ENCODE results near the gene ARHGEF40.
A peak's percentile ranks its signal among the peaks of the same experiment; 100 is the strongest.

Gene ARHGEF40

DNA sequence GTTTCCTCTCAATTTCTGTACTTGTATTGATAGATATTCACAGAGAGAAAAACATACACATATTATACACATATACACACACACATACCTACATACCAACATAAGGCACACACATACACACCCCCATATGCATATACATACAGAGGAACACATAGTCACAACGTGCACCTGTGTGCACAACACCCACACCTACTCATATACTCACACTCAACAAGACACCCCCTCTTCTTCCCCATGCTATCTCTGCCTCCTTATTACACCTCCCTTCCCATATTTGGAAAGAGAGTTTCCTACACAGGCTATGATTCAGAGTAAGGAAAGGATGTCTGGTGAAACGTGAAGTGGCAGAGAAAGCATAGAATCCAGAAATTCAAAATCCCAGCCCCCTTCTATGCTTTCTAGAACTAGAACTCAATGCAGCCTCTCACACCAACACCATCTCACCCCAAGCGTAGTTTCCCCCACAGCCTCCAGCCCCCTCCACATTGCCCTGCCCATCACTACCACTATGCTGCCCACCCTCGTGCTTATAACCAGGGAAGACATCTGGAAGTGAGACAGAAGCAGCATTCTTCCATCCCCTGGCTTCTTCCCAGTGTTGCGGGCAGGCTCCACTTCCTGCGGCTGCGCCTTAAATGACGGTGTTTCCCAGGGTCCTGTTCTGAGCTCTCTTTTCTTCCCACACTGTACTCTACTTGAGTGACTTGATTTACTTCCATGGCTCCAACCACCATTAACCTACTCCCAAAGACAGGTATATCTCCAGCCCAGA, 10.1 kb upstream of the ARHGEF40 start:
- DNase-seq (ENCODE audit: low spot score), result no peak

DNA sequence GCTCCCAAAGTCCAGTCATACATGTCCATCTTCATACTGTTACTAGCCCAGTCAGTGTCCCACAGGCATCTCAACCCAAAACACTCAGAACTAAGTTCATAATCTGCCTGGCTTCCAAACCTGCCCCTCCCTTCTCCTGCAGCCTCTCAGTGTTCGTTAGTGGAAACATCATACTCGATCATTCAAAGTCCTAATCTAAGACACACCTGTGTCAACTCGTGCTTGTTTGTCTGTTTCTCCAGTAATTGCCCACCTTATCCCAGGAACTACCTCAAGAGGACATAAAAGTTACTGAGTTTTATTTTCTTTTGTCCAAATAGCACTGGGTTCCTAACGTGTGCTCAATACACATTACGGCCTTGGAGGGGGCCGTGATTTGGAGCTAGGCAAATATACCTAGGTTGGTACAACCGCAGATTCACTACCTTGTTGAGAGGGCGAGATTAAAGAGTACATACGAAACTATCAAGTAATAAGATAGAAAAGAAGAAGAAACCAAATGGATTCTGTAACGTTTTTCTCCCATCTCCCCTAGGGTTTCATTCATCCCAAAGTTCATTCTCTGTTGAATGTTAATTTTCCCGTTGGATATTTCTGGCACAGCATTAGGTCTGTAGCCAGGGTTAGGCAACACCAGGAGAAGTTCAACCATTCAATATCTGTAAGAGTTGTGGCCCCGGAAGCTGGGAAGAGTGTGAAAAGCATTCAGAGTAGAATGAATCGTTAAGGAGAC, 9.3 kb upstream of the ARHGEF40 start:
- DNase-seq (ENCODE audit: low spot score), result no peak

DNA sequence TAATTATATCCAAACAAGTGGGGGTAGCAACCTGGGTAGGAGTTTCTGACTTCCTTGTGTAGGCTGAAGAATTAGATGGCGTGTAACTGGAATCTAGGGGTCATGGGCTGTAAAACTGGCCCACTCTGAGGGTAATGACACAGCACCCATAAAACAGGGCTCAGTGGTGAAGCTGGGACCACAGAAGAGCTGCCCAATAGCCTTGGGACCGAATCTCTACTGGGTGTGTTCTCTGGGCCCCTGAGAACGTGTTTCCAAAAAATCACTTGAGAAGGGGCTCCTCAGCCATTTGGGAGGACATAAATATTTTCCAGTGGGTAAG, 8.8 kb upstream of the ARHGEF40 start:
- no peak for DNase-seq (ENCODE audit: low spot score)

DNA sequence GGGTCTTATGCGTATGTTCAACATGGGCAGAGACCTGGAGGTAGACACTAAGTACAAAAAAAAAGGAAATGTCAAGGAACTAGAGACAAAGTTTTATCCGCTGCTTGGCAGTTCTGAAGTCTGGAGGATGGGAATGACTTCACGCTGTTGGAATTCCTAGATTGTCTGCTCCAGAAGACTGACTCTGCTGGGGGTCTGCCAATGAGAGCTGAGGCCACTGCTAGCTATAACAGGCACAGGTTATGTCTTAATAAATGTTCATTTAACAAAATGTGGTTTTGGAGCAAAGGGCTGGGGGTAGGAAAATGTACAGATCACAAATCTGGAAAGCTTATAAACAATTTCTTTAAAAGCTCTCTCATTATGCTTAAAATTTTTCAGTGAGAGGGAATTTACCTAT, 6.6 kb upstream of the ARHGEF40 start:
- no peak for DNase-seq (ENCODE audit: low spot score)

DNA sequence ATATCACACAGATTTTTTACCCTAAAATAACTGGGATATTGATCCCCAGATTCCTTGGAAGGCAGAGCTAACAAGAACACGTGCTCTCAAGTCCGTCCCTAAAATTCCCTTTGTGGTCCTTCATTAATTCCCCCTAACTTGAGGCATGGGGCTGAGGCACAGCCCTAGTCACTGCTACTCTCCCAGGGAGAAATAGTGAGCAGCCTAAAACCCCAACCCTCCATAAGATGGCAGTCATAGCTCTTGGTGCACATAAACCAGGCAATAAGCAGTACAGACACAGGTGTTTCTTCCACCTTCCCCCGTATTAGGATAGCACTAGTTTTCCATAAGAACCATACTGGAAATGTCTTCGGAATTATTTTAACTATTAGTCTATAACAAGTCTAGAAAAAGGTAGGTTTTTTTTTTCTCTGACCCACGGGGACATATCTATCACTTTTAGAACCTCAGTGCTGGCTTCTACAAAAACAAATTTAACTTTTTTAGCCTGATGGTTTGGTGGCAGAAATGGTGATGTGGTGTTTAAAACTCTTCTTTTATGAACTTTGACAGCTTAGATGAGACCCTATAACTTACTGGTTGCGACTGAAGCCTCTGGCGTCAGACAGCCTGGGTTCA, 3.1 kb upstream of the ARHGEF40 start:
- DNase-seq (ENCODE audit: low spot score), result peak; percentile 45

DNA sequence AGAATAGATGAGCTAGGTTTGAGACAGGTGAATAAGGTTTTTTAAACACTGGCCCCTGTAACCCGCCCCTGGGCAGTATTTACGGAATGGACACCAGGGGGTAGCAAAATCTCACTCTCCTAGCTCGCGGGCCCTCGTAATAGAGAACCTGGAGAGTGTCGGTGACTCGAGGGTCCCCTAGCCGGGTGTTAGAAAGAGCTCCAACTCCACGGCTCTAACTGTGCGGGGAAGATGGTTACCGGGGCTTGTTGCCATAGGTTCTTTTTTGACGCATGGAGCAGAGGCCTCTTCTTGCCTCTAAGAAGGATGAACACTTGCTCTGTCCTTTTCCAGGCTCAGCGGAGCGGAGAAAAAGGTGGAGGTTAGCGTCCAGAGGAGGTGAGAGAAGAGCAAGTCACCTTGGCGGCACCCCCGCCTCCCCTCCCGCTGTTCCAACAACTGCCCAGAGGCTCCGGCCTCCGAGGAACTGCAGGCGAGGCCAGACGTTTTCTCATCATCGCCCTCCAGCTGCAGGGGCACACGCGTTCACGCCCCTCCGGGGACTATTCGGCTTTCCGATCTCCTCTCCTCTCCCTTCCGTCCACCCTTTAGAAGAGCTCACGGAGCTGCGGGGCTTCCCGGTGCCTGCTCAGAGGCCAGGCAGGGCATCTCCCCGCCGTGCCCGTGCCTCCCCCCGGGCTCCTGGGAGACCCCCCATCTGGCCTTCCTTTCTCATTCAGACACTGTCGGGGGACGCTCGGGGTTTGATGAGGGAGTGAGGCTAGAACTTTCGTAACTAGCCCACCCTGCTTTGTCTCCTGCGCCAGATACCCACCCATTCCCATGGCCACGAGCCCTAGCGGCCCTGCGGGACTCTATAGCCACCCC, 1.4 kb upstream of the ARHGEF40 start:
- DNase-seq (ENCODE audit: low spot score), result peak; percentile 59

DNA sequence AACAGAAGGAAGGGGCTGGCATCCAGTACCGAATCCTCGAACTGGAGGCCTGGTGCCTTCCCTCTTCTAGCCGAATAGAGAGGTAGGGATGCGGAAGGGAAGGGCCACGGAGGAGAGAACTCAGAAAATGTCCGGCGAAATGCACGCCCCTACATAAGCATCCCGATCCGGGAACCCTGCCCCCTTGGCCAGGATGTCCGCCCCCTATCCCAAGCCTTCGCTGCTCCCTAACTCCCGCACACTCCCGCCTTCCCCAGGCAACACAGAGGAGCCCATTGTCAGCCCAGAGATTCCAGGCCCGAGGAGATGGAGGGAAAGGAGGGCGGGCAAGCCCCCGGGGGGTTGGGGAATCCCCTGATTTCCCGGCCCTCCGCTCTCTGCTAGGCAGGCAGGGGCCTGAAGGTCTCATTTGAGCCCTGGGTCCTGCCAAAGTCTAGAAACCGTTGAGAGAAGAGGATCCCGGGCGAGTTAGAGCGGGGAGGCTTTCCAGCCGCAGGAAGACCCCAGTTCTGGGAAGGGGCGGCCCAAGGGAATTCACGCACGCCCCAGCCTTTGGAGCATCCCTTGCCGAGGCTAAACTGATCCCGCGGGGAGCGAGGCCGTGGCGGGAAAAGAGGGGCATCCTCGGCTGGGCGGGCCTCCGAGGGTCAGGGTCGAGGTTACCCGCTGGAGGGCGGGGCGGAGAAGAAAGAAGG, 569 bp upstream of the ARHGEF40 start:
- DNase-seq (ENCODE audit: low spot score), result peak; percentile 16

DNA sequence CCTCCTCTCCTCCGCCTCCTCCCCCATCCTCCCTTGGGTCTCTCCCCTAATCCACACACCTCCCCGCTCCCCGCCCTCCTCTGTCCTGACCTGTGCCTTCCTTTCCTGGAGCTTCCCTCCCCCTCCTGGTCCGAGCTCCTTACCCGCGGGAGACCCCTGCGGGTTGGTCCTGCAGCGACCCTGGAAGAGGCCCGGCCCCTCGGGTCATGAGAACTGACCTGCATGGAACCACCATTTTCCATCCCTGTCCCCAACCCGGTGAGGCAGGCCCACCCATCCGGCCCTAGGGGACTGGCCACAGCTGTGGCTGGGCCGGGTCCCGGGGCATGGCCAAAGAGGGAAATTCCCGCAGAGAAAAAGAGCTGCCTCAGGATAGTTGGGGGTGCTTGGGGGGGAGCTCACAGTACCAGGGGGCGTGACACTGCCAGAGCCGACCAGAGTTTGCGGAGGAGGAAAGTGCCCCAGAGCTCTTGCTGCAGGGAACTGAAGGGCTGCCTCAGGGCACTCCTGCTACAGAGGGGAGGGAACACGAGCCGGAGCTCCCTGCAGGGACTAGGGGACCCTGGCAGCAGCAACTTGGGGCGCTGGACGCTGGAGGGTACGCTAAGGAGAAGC, 613 bp downstream of the ARHGEF40 start:
- DNase-seq (ENCODE audit: low spot score), result peak; percentile 26

DNA sequence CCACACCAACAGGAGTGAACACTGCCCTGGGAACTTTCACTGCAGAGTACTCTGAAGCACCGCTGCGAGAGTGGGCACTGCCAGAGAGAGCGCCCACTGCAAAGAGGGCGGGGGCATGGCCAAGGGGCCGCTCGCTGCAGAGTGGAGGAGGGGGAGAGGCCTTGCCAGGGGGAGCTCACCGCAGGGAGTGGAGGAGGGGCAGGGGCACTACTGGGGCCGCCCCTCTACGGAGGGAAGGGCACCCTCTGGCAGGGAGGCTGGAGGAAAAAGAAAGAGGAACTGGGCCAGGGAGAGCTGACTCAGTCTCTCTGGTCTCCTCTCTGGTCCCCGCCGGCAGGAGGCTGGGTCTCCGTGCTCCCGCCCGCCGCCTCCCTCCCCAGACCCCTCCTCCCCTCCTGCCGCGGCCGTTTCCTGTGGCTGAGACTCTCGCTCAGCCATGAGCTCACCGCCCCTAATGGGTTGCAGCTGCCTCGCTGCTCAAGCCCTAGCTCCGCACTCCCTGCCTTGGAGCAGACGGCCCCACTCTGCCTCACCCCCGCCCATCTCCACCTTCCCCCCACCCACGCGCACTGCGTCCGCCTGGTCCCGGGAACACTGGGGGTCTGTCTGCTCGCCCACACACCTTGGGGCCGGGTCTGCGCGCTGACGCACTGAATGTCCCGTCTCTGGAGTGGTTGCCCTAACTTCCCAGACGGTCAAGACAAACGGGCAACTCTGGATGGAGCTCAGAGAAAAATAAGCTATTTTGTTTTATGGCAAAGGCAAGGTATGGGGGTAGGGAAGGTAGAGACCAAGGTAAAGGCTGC, 1.3 kb downstream of the ARHGEF40 start:
- peak; percentile 58 for DNase-seq (ENCODE audit: low spot score)

DNA sequence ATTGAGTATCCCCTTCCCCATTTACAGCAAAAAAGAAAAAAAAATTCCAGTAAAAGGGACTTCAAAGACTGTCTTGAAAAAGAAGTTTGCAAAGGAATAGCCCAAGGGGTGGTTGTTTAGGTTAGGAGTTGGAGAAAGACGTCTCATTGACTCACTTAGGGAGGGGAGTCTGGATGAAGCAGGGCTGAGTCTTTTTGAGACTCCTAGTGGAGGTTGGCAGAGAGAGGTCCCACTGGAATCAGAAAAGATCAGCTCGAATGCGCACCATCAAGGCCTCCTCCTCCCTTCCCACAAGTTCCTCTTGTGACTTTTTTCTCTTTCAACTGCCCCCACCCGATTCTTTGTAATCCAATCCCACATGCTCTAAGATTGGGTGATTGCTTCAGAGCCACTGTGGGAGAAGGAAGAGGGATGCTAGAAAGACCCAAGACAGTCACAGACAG, 1.9 kb downstream of the ARHGEF40 start:
- DNase-seq (ENCODE audit: low spot score), result no peak

DNA sequence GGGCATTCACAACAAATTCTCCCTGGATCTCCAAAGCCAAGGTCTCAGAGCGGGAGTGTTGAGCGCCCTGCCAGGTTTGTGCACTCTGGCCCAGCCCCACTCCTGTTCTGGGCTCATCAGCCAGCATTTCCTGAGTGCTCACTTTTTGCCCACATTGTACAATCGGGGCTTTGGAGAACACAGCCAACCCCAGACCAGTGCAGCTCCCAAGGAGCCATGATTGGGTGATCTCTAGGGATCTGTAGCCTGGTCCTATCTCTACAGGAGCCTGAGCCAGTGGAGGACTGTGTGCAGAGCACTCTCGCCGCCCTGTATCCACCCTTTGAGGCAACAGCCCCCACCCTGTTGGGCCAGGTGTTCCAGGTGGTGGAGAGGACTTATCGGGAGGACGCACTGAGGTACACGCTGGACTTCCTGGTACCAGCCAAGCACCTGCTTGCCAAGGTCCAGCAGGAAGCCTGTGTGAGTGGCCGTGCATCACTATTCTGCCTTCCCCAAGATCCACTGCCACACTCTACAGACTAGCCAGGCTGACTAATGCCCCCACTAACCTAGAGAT, 2.8 kb downstream of the ARHGEF40 start:
- DNase-seq (ENCODE audit: low spot score), result no peak

DNA sequence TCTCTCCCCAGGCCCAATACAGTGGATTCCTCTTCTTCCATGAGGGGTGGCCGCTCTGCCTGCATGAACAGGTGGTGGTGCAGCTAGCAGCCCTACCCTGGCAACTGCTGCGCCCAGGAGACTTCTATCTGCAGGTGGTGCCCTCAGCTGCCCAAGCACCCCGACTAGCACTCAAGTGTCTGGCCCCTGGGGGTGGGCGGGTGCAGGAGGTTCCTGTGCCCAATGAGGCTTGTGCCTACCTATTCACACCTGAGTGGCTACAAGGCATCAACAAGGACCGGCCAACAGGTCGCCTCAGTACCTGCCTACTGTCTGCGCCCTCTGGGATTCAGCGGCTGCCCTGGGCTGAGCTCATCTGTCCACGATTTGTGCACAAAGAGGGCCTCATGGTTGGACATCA, 3.8 kb downstream of the ARHGEF40 start:
- DNase-seq (ENCODE audit: low spot score), result no peak

DNA sequence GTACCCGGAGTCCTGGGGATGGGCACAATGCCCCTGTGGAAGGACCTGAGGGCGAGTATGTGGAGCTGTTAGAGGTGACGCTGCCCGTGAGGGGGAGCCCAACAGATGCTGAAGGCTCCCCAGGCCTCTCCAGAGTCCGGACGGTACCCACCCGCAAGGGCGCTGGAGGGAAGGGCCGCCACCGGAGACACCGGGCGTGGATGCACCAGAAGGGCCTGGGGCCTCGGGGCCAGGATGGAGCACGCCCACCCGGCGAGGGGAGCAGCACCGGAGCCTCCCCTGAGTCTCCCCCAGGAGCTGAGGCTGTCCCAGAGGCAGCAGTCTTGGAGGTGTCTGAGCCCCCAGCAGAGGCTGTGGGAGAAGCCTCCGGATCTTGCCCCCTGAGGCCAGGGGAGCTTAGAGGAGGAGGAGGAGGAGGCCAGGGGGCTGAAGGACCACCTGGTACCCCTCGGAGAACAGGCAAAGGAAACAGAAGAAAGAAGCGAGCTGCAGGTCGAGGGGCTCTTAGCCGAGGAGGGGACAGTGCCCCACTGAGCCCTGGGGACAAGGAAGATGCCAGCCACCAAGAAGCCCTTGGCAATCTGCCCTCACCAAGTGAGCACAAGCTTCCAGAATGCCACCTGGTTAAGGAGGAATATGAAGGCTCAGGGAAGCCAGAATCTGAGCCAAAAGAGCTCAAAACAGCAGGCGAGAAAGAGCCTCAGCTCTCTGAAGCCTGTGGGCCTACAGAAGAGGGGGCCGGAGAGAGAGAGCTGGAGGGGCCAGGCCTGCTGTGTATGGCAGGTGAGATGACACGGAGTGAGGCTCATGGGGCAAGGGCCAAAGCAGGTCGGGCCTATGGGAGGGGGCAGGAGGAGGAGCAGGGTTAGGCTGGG, 4.5 kb downstream of the ARHGEF40 start:
- DNase-seq (ENCODE audit: low spot score), result no peak

DNA sequence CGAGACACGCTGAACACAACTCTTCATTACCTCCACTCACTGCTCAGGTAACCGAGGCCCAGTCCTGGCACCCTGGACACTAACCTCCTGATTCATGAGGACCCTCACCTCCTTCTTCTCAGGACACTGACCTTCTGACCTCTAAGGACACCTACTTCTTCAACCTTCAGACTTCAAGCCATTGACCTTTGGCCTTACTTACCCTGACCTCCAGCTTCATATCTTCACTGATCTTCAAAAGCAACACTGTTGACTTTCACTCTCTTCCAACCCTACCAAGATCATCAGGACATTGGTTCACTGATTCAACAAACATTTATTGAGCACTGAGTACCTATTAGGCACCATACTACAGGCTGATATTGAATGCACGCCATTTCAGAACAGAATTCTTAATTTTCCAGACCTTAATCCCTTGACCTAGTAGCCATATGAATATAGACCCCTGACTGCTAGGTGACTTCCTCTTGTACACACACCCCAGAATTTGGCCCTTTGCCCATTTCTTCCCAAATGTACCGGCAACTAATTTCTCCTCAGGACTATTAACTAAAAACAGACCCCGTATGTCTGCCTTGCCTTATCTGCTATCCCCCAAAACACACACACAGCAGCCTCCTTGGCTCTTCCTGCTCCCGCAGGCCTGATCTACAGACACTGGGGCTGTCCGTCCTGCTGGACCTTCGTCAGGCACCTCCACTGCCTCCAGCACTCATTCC, 5.8 kb downstream of the ARHGEF40 start:
- no peak for DNase-seq (ENCODE audit: low spot score)

DNA sequence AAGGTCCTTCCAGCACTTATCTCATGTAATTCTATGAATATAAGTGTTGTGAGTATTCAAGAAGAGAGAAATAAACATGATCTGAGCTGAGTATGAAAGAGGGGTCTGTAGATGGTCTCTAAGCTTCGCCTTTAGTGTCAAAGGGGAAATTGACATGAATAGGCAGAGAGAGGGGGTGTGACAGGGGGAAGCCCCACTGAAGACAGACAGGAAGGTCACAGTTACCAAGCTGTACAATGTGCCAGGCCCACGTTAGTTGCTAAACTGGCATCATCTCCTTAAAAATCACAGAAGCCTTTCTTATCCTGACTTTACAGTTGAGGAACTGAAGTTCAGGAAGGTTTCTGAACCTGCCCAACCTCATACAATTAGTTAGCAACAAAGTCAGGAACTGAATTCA, 7.6 kb downstream of the ARHGEF40 start:
- DNase-seq (ENCODE audit: low spot score), result no peak

DNA sequence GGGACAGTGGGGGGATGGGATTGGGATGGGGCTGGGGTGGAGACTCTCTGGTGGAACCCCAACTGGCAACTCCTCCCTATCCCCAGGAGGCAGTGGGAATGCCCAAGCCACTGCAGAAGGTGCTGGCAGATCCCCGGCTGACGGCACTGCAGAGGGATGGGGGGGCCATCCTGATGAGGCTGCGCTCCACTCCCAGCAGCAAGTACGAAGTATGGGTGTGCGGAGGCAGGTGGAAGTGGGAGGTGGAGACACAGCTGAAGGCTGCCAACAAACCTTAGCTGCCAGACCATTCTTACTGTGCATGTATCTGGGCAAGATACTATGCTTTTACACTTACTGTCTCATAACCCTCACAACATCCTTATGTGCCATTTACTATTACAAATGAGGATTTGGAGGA, 8.2 kb downstream of the ARHGEF40 start:
- no peak for DNase-seq (ENCODE audit: low spot score)

DNA sequence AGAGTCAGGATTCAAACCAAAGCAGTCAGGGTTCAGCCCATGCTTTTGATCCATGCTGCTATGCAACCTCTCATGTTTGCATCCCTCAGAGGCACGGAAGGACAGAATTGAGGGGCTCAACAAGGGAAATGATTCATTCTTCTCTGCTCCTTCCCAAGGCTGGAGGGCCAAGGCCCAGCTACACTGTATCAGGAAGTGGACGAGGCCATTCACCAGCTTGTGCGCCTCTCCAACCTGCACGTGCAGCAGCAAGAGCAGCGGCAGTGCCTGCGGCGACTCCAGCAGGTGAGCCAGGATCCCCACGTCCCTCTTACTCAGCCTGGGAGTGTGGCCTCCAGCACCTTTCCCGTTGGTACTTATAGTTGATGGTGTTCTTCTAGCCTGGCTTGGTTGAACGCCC, 8.6 kb downstream of the ARHGEF40 start:
- no peak for DNase-seq (ENCODE audit: low spot score)

DNA sequence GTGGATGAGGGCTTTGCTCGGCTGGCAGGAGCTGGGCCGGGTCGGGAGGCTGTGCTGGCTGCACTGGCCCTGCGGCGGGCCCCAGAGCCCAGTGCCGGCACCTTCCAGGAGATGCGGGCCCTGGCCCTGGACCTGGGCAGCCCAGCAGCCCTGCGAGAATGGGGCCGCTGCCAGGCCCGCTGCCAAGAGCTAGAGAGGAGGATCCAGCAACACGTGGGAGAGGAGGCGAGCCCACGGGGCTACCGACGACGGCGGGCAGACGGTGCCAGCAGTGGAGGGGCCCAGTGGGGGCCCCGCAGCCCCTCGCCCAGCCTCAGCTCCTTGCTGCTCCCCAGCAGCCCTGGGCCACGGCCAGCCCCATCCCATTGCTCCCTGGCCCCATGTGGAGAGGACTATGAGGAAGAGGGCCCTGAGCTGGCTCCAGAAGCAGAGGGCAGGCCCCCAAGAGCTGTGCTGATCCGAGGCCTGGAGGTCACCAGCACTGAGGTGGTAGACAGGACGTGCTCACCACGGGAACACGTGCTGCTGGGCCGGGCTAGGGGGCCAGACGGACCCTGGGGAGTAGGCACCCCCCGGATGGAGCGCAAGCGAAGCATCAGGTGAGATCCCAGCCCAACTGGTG, 11.5 kb downstream of the ARHGEF40 start:
- no peak for DNase-seq (ENCODE audit: low spot score)

Measured in SW480 (cell line).